HepG2 (cell line): ENCODE data around the gene IST1. TPM values are rescaled to one million over a fixed set of nuclear protein-coding genes. Genes with fewer than 3 reads are reported as not detected.

ENCODE experiments used
- AKAP8 ChIP-seq: sonication (generic); formaldehyde crosslinking; IDR thresholded peaks from 2 replicates; pipeline ENCODE4 v1.5.1; 2020; ENCODE audit warnings: mild to moderate bottlenecking, missing genetic modification reagents
- FOXJ3 ChIP-seq: sonication (generic); formaldehyde crosslinking; IDR thresholded peaks from 2 replicates; pipeline ENCODE4 v1.4.0; 2020; ENCODE audit warnings: missing genetic modification reagents, mild to moderate bottlenecking, borderline replicate concordance
- GABPB1 ChIP-seq: IDR thresholded peaks from 2 replicates; pipeline ENCODE4 v1.6.1; 2016; ENCODE audit warnings: mild to moderate bottlenecking, missing genetic modification reagents, moderate library complexity, missing compliant biosample characterization
- MZF1 ChIP-seq: sonication (generic); formaldehyde crosslinking; IDR thresholded peaks from 2 replicates; pipeline ENCODE4 v1.8.1; 2023; ENCODE audit warnings: mild to moderate bottlenecking, missing genetic modification reagents, borderline replicate concordance
- NCOA1 ChIP-seq: sonication (generic); formaldehyde crosslinking; IDR thresholded peaks from 2 replicates; pipeline ENCODE4 v1.9.0; 2021; ENCODE audit warnings: missing genetic modification reagents
- NFE2L1 ChIP-seq: sonication (generic); formaldehyde crosslinking; IDR thresholded peaks from 2 replicates; pipeline ENCODE4 v1.4.0; 2020; ENCODE audit warnings: missing genetic modification reagents, mild to moderate bottlenecking, borderline replicate concordance
- PTBP1 ChIP-seq: fragments of 200-400 bp; formaldehyde crosslinking; IDR thresholded peaks from 2 replicates; pipeline ENCODE4 v1.6.1; 2018; ENCODE audit warnings: low read length, low read depth; ENCODE audit not compliant: poor library complexity, severe bottlenecking
- ZC3H13 ChIP-seq: sonication (generic); formaldehyde crosslinking; IDR thresholded peaks from 2 replicates; pipeline ENCODE4 v1.8.1; 2023; ENCODE audit warnings: mild to moderate bottlenecking, missing genetic modification reagents, moderate library complexity
- ZIK1 ChIP-seq: sonication (generic); formaldehyde crosslinking; IDR thresholded peaks from 2 replicates; pipeline ENCODE4 v1.5.0; 2020; ENCODE audit warnings: mild to moderate bottlenecking, low read depth, missing genetic modification reagents, borderline replicate concordance
- ZKSCAN1 ChIP-seq: fragments of 150-350 bp; IDR thresholded peaks from 2 replicates; pipeline ENCODE4 v1.6.1; 2014; ENCODE audit warnings: low read length
- polyA plus RNA-seq, 8 experiments: library from polyadenylated mRNA; depleted of rRNA in 3 of 8; stranded (reverse) in 7 of 8; unstranded in 1 of 8; fragments of >200 nt; fragmentation: Illumina TruSeq in 4 of 8; extraction: Trizol in 4 of 8; gene quantifications; 2 replicates each; pipeline versions ENCODE4 v1.2.1 to v1.2.3, GENCODE V29; 2011 to 2016; ENCODE audit warnings: low read depth in 4 of 8, missing spikeins in 1 of 8, mixed read lengths in 1 of 8; ENCODE audit not compliant: insufficient read depth in 1 of 8
- total RNA-seq, 5 experiments: library from RNA; depleted of rRNA; stranded (reverse); fragments of >200 nt; fragmentation: Illumina TruSeq; extraction: Trizol; gene quantifications; 2 replicates each; pipeline ENCODE4 v1.2.3, GENCODE V29; 2016; ENCODE audit warnings: low read depth in 1 of 5
- TF ChIP-seq, protein P1 (sequence below): sonication (generic); formaldehyde crosslinking; IDR thresholded peaks from 2 replicates; pipeline ENCODE4 v1.4.0; 2020; ENCODE audit warnings: missing genetic modification reagents
- TF ChIP-seq, protein P2 (sequence below): sonication (generic); formaldehyde crosslinking; IDR thresholded peaks from 2 replicates; pipeline ENCODE4 v1.4.0; 2020; ENCODE audit warnings: mild to moderate bottlenecking, missing genetic modification reagents
- TF ChIP-seq, protein P3 (sequence below): sonication (generic); formaldehyde crosslinking; IDR thresholded peaks from 2 replicates; pipeline ENCODE4 v1.5.1; 2020; ENCODE audit warnings: missing genetic modification reagents, mild to moderate bottlenecking, borderline replicate concordance
- TF ChIP-seq, protein P4 (sequence below): sonication (generic); formaldehyde crosslinking; conservative IDR thresholded peaks from 2 replicates; pipeline ENCODE4 v1.8.0; 2022; ENCODE audit warnings: low read depth, missing genetic modification reagents
- TF ChIP-seq, protein P5 (sequence below): sonication (generic); formaldehyde crosslinking; IDR thresholded peaks from 2 replicates; pipeline ENCODE4 v1.5.0; 2020; ENCODE audit warnings: mild to moderate bottlenecking, missing genetic modification reagents, borderline replicate concordance
- TF ChIP-seq, protein P6 (sequence below), 2 experiments: IDR thresholded peaks; 2 replicates each; pipeline ENCODE4 v1.6.1; 2011 to 2012; ENCODE audit warnings: low read length in 2 of 2, borderline replicate concordance in 1 of 2, low read depth in 1 of 2, mild to moderate bottlenecking in 1 of 2, moderate library complexity in 1 of 2

Gene IST1
- total and polyA plus RNA-seq, 2 of the 13 experiments (the other 11 are each of a cell fraction or from before 2014, with no cell fraction given), result 346 to 415 TPM

DNA sequence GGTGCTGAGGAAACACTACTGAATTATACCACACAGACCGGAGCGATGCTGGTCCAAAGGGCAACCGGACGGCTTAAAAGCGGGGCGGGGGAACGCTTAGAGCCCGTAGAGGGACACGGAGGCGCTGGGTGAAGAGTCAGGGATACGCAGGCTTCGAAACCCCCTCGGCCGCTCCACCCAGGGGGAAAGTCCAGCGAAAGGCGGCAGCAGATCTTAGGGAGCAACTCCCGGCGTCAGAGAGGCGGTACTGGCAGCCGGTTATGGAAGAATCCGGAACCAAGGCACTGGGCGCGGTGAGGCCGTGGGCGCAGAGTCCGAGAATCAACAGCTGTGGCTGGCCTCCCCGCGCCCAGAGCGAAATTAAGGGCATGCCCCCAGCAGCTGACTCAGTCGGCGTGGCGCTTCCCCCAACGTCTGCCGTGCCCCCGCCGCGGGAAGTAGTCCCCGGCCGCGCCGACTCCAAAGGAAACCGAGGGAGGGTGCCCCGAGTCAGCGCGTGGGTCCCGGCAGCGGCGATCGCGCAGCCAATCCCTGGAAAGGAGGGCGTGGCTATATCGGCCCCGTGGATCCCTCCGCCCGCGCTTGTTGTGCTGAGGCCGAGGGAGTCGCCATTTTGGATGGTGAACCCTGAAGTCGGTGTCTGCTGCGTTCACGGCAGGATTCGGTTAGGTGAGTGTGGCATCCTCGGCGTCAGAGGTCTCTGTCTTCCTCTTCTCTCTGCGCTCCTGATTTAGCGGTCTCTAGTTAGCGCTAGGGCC lies at the start of gene IST1 (continued):
- TF ChIP-seq, protein P1, sequence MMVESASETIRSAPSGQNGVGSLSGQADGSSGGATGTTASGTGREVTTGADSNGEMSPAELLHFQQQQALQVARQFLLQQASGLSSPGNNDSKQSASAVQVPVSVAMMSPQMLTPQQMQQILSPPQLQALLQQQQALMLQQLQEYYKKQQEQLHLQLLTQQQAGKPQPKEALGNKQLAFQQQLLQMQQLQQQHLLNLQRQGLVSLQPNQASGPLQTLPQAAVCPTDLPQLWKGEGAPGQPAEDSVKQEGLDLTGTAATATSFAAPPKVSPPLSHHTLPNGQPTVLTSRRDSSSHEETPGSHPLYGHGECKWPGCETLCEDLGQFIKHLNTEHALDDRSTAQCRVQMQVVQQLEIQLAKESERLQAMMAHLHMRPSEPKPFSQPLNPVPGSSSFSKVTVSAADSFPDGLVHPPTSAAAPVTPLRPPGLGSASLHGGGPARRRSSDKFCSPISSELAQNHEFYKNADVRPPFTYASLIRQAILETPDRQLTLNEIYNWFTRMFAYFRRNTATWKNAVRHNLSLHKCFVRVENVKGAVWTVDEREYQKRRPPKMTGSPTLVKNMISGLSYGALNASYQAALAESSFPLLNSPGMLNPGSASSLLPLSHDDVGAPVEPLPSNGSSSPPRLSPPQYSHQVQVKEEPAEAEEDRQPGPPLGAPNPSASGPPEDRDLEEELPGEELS, result peak; percentile 75
- TF ChIP-seq MZF1 (CRISPR knock-in tag) (no peak; the same call in 1 of the 2 replicates), PTBP1 (peak; percentile 17), GABPB1 (CRISPR knock-in tag) (peak; percentile 93), NCOA1 (0 out of 2 replicates have a peak, but pooled peaks have one; percentile 32), AKAP8 (CRISPR knock-in tag) (no peak; the same call in 1 of the 2 replicates), ZC3H13 (CRISPR knock-in tag) (peak; percentile 79), NFE2L1 (CRISPR knock-in tag) (no peak), ZKSCAN1 (peak; percentile 36; the same call in 1 of the 2 replicates), FOXJ3 (CRISPR knock-in tag) (peak; percentile 97), ZIK1 (CRISPR knock-in tag) (peak; percentile 93)
- TF ChIP-seq, protein P2, sequence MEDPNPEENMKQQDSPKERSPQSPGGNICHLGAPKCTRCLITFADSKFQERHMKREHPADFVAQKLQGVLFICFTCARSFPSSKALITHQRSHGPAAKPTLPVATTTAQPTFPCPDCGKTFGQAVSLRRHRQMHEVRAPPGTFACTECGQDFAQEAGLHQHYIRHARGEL (CRISPR knock-in tag), result peak; percentile 57; the same call in 1 of the 2 replicates
- TF ChIP-seq, protein P3, sequence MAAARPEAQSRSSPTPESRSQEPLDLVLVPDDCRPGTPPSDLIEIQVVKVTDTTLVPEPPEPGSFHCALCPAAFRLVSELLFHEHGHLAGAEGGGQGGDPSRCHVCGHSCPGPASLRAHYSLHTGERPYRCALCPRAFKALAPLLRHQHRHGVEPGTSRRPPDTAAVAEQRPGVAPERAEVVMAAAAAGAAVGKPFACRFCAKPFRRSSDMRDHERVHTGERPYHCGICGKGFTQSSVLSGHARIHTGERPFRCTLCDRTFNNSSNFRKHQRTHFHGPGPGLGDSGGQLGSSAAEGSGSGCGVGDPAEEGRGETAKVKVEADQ (CRISPR knock-in tag), result peak; percentile 94
- TF ChIP-seq, protein P4, sequence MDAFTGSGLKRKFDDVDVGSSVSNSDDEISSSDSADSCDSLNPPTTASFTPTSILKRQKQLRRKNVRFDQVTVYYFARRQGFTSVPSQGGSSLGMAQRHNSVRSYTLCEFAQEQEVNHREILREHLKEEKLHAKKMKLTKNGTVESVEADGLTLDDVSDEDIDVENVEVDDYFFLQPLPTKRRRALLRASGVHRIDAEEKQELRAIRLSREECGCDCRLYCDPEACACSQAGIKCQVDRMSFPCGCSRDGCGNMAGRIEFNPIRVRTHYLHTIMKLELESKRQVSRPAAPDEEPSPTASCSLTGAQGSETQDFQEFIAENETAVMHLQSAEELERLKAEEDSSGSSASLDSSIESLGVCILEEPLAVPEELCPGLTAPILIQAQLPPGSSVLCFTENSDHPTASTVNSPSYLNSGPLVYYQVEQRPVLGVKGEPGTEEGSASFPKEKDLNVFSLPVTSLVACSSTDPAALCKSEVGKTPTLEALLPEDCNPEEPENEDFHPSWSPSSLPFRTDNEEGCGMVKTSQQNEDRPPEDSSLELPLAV, result no peak; the same call in 1 of the 2 replicates
- TF ChIP-seq, protein P5, sequence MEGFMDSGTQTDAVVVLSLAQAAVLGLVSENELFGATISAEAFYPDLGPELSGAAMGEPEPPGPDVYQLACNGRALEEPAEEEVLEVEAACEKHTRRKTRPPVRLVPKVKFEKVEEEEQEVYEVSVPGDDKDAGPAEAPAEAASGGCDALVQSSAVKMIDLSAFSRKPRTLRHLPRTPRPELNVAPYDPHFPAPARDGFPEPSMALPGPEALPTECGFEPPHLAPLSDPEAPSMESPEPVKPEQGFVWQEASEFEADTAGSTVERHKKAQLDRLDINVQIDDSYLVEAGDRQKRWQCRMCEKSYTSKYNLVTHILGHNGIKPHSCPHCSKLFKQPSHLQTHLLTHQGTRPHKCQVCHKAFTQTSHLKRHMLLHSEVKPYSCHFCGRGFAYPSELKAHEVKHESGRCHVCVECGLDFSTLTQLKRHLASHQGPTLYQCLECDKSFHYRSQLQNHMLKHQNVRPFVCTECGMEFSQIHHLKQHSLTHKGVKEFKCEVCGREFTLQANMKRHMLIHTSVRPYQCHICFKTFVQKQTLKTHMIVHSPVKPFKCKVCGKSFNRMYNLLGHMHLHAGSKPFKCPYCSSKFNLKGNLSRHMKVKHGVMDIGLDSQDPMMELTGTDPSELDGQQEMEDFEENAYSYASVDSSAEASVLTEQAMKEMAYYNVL (CRISPR knock-in tag), result peak; percentile 79; the same call in 1 of the 2 replicates
- TF ChIP-seq, protein P6, sequence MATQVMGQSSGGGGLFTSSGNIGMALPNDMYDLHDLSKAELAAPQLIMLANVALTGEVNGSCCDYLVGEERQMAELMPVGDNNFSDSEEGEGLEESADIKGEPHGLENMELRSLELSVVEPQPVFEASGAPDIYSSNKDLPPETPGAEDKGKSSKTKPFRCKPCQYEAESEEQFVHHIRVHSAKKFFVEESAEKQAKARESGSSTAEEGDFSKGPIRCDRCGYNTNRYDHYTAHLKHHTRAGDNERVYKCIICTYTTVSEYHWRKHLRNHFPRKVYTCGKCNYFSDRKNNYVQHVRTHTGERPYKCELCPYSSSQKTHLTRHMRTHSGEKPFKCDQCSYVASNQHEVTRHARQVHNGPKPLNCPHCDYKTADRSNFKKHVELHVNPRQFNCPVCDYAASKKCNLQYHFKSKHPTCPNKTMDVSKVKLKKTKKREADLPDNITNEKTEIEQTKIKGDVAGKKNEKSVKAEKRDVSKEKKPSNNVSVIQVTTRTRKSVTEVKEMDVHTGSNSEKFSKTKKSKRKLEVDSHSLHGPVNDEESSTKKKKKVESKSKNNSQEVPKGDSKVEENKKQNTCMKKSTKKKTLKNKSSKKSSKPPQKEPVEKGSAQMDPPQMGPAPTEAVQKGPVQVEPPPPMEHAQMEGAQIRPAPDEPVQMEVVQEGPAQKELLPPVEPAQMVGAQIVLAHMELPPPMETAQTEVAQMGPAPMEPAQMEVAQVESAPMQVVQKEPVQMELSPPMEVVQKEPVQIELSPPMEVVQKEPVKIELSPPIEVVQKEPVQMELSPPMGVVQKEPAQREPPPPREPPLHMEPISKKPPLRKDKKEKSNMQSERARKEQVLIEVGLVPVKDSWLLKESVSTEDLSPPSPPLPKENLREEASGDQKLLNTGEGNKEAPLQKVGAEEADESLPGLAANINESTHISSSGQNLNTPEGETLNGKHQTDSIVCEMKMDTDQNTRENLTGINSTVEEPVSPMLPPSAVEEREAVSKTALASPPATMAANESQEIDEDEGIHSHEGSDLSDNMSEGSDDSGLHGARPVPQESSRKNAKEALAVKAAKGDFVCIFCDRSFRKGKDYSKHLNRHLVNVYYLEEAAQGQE (IDR thresholded peaks at IDR 0.05; ENCODE audit: borderline replicate concordance in 1 of 2, low read depth in 1 of 2, low read length in 2 of 2), result peak in 1 of 2 experiments; percentile 73; a peak in 1 of 4 replicates
